Naive thymus-derived CD4-positive, alpha-beta T cell (primary cell): ENCODE data around the gene ARMC8. TPM values are rescaled to one million over a fixed set of nuclear protein-coding genes. Genes with fewer than 3 reads are reported as not detected.

Experiments used
- ATAC-seq: fragments of 150-1000 bp; cut with Tn5 transposase; 2 replicates; pipeline ENCODE4 v1.10.0; 2021; ENCODE audit warnings: mild to moderate bottlenecking, moderate library complexity
- CTCF ChIA-PET: fragments of 350-600 bp; sonication (Branson Sonifier 250); formaldehyde crosslinking; loops from one replicate; lab custom pipeline; 2021; ENCODE audit warnings: antibody characterized with exemption; lab: Charles Lee
- POLR2A ChIA-PET: fragments of 350-600 bp; sonication (Branson Sonifier 250); formaldehyde crosslinking; loops from one replicate; lab custom pipeline; 2021; ENCODE audit warnings: antibody characterized with exemption, inconsistent platforms; lab: Charles Lee
- DNase-seq, 9 donors: peaks; one replicate each; pipeline versions ENCODE4 v3.0.0 to v3.0.0-alpha.2; 2020 to 2022; ENCODE audit warnings: mixed read lengths in 1 of 9
- H3K27ac ChIP-seq: one replicate; pipeline ENCODE4 v1.7.0; 2013; ENCODE audit warnings: mild to moderate bottlenecking, low read depth, low read length, moderate library complexity
- H3K27me3 ChIP-seq, 2 donors: one replicate each; pipeline ENCODE4 v1.7.0; 2013; ENCODE audit warnings: low read length in 2 of 2, mild to moderate bottlenecking in 2 of 2, moderate library complexity in 2 of 2; ENCODE audit not compliant: control insufficient read depth in 2 of 2, insufficient read depth in 2 of 2
- H3K36me3 ChIP-seq, 3 experiments: 1 replicate in 2 of 3; 2 replicates in 1 of 3; pipeline ENCODE4 v1.7.0; 2013; ENCODE audit warnings: low read length in 3 of 3, mild to moderate bottlenecking in 3 of 3, moderate library complexity in 1 of 3; ENCODE audit not compliant: insufficient read depth in 3 of 3, control insufficient read depth in 2 of 3
- H3K4me1 ChIP-seq, 2 donors: one replicate each; pipeline ENCODE4 v1.7.0; 2013; ENCODE audit warnings: low read length in 2 of 2, mild to moderate bottlenecking in 2 of 2, moderate library complexity in 1 of 2; ENCODE audit not compliant: control insufficient read depth in 2 of 2, insufficient read depth in 2 of 2
- H3K4me3 ChIP-seq: 2 replicates; pipeline ENCODE4 v1.7.0; 2013; ENCODE audit warnings: mild to moderate bottlenecking, low read length
- H3K9me3 ChIP-seq, 3 experiments: 1 replicate in 2 of 3; 2 replicates in 1 of 3; pipeline ENCODE4 v1.7.0; 2013; ENCODE audit warnings: low read length in 3 of 3; ENCODE audit not compliant: control insufficient read depth in 2 of 3
- H3K27ac Mint-ChIP-seq, 9 donors: one replicate each; pipeline ENCODE4 v1.8.0; 2020 to 2022; ENCODE audit warnings: mixed read lengths in 9 of 9, mild to moderate bottlenecking in 8 of 9, moderate library complexity in 5 of 9, inconsistent platforms in 2 of 9
- H3K27me3 Mint-ChIP-seq, 5 donors: one replicate each; pipeline ENCODE4 v1.8.0; 2021 to 2022; ENCODE audit warnings: mixed read lengths in 5 of 5, mild to moderate bottlenecking in 1 of 5
- H3K36me3 Mint-ChIP-seq, 5 donors: one replicate each; pipeline ENCODE4 v1.8.0; 2020 to 2022; ENCODE audit warnings: mixed read lengths in 5 of 5, mild to moderate bottlenecking in 3 of 5, inconsistent platforms in 1 of 5
- H3K4me1 Mint-ChIP-seq, 7 donors: one replicate each; pipeline ENCODE4 v1.8.0; 2020 to 2022; ENCODE audit warnings: mixed read lengths in 7 of 7, mild to moderate bottlenecking in 3 of 7, inconsistent platforms in 1 of 7
- H3K4me3 Mint-ChIP-seq, 10 donors: one replicate each; pipeline ENCODE4 v1.8.0; 2020 to 2022; ENCODE audit warnings: mild to moderate bottlenecking in 10 of 10, mixed read lengths in 10 of 10, moderate library complexity in 6 of 10, inconsistent platforms in 2 of 10
- H3K9me3 Mint-ChIP-seq, 11 donors: one replicate each; pipeline ENCODE4 v1.8.0; 2020 to 2022; ENCODE audit warnings: mixed read lengths in 11 of 11, mild to moderate bottlenecking in 4 of 11, inconsistent platforms in 1 of 11, moderate library complexity in 1 of 11
- intact Hi-C, 2 donors: fragments of 100-400 bp; cut with micrococcal nuclease; formaldehyde crosslinking; loops; one replicate each; pipeline ENCODE4 v1.15.1; 2023
- polyA plus RNA-seq, 2 donors: library from polyadenylated mRNA; unstranded; fragments of 300-500 nt; fragmentation: Illumina TruSeq; gene quantifications; one replicate each; pipeline ENCODE4 v1.2.3, GENCODE V29; 2021
- total RNA-seq, 6 experiments: library from RNA in 5 of 6; stranded (reverse) in 5 of 6; gene quantifications; 1 replicate in 5 of 6; 2 replicates in 1 of 6; pipeline ENCODE4 v1.2.3 and lab custom pipeline; 2021 to 2026

ARMC8 gene
- total and polyA plus RNA-seq, 7 experiments from 2014 or later, result 43.3 to 72.3 (median 65.2) TPM

DNA sequence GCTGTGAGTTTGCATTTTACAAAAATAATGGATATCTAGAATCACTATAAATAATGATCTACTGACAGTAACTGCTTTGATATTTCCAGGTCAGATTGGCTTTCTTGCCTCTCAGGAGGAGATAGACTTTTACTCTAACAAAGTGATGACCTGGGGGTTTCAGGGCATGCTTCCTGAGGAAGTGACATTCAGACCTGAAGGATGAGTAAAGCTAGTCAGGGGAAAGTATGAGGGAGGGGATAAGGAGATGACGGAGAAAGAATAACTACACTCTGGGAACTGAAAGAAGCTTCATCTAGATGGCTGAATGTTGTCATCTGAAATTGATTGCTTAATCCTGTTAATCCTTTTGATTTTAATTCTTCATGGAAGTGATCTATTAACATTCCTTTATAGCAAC, 32.2 kb downstream of the ARMC8 start:
- no peak overlapping the region for H3K27ac ChIP-seq
- peak; percentile 59 for ATAC-seq
- no peaks in the 10 kb centered on the region for H3K4me1 ChIP-seq

DNA sequence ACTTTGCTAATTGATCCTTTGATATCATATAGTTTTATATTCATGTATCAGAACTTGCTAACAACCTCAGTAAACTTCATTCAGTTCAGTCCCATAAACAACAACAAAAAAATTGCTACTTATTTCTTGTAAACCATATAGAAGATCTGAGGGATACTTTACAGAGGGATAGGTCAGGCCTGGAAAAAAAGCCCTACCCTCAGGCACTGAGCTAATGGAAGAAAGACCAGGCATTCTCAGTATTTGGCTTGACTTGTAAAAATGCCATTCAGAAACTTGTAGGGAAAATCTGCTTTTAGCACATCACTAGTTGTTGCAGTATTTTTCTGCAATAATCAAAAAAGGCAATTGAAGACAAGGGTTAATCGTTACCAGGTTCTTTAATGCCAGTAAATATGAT, 33.1 kb downstream of the ARMC8 start:
- H3K9me3 ChIP-seq, result no peaks in the 10 kb centered on the region
- no peak for DNase-seq
- H3K27ac ChIP-seq, result no peak overlapping the region
- H3K36me3 ChIP-seq, result peaks cover 3 to 22% (median 10%) of the 10 kb centered on the region in 3 experiments
- POLR2A ChIA-PET, result no interaction called here
- Mint-ChIP-seq H3K27ac (peak overlapping the region in 3 of 9 donors; percentile 15 to 49 (median 28)), H3K36me3 (peaks cover 4 to 33% (median 9%) of the 10 kb centered on the region in 5 donors), H3K27me3 (no peaks in the 10 kb centered on the region), H3K4me3 (no peak overlapping the region), H3K4me1 (peaks cover 30 to 62% (median 56%) of the 10 kb centered on the region in 7 donors), H3K9me3 (no peaks in the 10 kb centered on the region)
- no peaks in the 10 kb centered on the region for H3K4me1 ChIP-seq
- no peak for ATAC-seq
- intact Hi-C loops, result no loop called here
- CTCF ChIA-PET, result no interaction called here
- H3K27me3 ChIP-seq, result no peaks in the 10 kb centered on the region
- H3K4me3 ChIP-seq, result no peak overlapping the region

More for the DNA sequence above, 32.2 kb downstream of the ARMC8 start:
- intact Hi-C loops, result no loop called here
- H3K36me3 ChIP-seq, result peaks cover 3 to 12% (median 10%) of the 10 kb centered on the region in 3 experiments
- H3K4me3 ChIP-seq, result no peak overlapping the region
- ChIA-PET CTCF (no interaction called here), POLR2A (no interaction called here)
- Mint-ChIP-seq H3K27me3 (no peaks in the 10 kb centered on the region), H3K27ac (peak overlapping the region in 3 of 9 donors; percentile 8 to 56 (median 32)), H3K4me3 (no peak overlapping the region), H3K9me3 (no peaks in the 10 kb centered on the region), H3K36me3 (peaks cover 4 to 27% (median 9%) of the 10 kb centered on the region in 5 donors), H3K4me1 (peaks cover 30 to 62% (median 56%) of the 10 kb centered on the region in 7 donors)
- no peaks in the 10 kb centered on the region for H3K9me3 ChIP-seq
- DNase-seq, result no peak
- H3K27me3 ChIP-seq, result no peaks in the 10 kb centered on the region

DNA sequence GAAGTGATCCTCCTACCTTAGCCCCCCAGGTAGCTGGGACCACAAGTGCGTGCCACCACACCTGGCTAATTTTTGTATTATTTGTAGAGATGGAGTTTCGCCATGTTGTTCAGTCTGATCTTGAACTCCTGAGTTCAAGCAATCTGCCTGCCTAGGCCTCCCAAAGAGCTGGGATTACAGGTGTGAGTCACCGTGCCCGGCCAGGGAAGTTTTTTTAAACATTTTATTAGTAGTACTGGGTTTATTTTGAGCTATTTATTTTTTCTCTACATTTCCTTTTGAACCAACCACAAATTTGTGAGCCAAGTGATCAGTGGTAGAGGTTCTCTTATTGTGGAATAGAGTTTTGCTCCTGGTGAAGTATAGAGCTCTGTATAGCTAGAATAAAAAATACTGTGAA, 33.7 kb downstream of the ARMC8 start:
- Mint-ChIP-seq H3K4me3 (peak overlapping the region in 1 of 10 donors; percentile 23), H3K9me3 (no peaks in the 10 kb centered on the region), H3K27me3 (no peaks in the 10 kb centered on the region), H3K36me3 (peaks cover 4 to 38% (median 14%) of the 10 kb centered on the region in 5 donors), H3K27ac (peak overlapping the region in 1 of 9 donors; percentile 56), H3K4me1 (peaks cover 30 to 62% (median 56%) of the 10 kb centered on the region in 7 donors)
- DNase-seq, result no peak
- no peak for ATAC-seq
- Histone ChIP-seq H3K9me3 (no peaks in the 10 kb centered on the region), H3K27me3 (no peaks in the 10 kb centered on the region), H3K36me3 (peaks cover 7 to 27% (median 10%) of the 10 kb centered on the region in 3 experiments), H3K27ac (no peak overlapping the region), H3K4me3 (no peak overlapping the region), H3K4me1 (no peaks in the 10 kb centered on the region)
- ChIA-PET POLR2A (no interaction called here), CTCF (no interaction called here)
- intact Hi-C loops, result no loop called here

DNA sequence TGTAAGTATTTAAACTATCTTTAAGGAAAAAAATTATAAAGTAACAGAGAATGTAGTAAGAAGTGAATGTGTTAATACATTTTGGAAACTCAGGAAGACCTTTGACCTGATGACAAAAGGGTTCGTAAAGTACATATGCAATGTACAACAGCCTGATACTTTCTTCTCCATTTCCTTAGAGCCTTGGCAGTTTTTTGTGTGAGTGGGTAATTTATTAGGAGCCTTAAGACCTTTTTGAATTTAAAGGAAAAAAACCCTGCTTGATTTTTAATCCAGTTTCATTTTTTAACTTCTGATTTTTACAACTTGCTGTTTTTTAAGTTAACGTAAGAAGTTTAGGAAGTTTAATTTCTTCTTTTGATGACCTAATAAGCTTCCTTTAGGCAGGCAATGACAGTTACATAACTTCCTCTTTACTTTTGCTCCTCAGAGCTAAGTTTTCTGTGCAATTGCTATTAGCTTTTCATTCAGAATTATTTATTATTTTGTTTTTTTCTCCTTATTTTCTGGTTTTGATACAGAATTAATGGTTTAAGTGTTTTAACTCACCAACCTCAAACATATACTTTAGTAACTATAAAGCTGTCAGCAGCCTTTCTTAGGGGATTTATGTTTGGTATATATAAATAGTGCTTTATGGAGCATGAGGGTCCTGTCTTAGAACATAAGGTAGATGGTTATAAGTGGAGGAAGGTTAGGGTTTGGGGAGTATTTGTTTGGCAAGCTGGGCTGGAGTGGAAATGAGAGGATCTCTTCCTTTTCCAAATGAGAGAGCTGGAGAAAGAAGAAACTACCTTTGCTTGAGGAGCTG, 35.2 kb downstream of the ARMC8 start:
- no peaks in the 10 kb centered on the region for H3K9me3 Mint-ChIP-seq
- H3K4me3 Mint-ChIP-seq, result no peak overlapping the region
- H3K4me1 Mint-ChIP-seq, result peaks cover 30 to 59% (median 51%) of the 10 kb centered on the region in 7 donors
- POLR2A ChIA-PET, result interaction anchor here (0.7 kb wide), 1 partner anchor 67 kb away, joined by 3 read pairs; no protein-coding TSS in a partner anchor
- Histone ChIP-seq H3K27ac (peak overlapping the region; percentile 8), H3K9me3 (no peaks in the 10 kb centered on the region), H3K4me3 (no peak overlapping the region), H3K4me1 (no peaks in the 10 kb centered on the region), H3K36me3 (peaks cover 7 to 41% (median 10%) of the 10 kb centered on the region in 3 experiments), H3K27me3 (no peaks in the 10 kb centered on the region)
- DNase-seq (no peak), ATAC-seq (no peak)
- no peaks in the 10 kb centered on the region for H3K27me3 Mint-ChIP-seq
- CTCF ChIA-PET, result no interaction called here
- peak overlapping the region; percentile 5 to 80 (median 47) for H3K27ac Mint-ChIP-seq
- intact Hi-C loops, result no loop called here
- H3K36me3 Mint-ChIP-seq, result peaks cover 10 to 45% (median 22%) of the 10 kb centered on the region in 5 donors

DNA sequence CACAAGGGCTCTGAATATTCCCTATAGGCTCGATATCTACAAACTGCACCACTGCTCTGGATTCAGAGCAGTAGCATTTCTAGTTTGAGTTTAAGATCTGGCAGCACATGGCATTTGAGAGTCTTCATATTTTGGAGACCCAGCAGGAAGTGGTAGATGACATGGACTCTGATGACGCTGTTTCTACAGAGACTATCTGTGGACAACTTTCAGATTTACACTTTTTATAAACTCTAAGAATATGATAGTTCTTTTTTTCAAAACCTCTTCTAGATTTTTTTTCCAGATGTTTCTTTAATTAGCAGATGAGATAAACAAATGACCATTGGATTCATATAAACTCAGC, 35.8 kb downstream of the ARMC8 start:
- H3K27ac Mint-ChIP-seq, result peak overlapping the region; percentile 5 to 80 (median 47)
- ChIA-PET CTCF (no interaction called here), POLR2A (no interaction called here)
- H3K4me3 Mint-ChIP-seq, result no peak overlapping the region
- Histone ChIP-seq H3K4me3 (no peak overlapping the region), H3K36me3 (peaks cover 7 to 46% (median 10%) of the 10 kb centered on the region in 3 experiments), H3K4me1 (no peaks in the 10 kb centered on the region), H3K27me3 (no peaks in the 10 kb centered on the region), H3K9me3 (no peaks in the 10 kb centered on the region), H3K27ac (peak overlapping the region; percentile 8)
- peaks cover 10 to 51% (median 22%) of the 10 kb centered on the region in 5 donors for H3K36me3 Mint-ChIP-seq
- intact Hi-C loops, result no loop called here
- peaks cover 28 to 53% (median 45%) of the 10 kb centered on the region in 7 donors for H3K4me1 Mint-ChIP-seq
- no peaks in the 10 kb centered on the region for H3K27me3 Mint-ChIP-seq
- no peaks in the 10 kb centered on the region for H3K9me3 Mint-ChIP-seq
- ATAC-seq, result peak; percentile 34
- DNase-seq, result peak in 2 of 9 donors; percentile 2 to 16

DNA sequence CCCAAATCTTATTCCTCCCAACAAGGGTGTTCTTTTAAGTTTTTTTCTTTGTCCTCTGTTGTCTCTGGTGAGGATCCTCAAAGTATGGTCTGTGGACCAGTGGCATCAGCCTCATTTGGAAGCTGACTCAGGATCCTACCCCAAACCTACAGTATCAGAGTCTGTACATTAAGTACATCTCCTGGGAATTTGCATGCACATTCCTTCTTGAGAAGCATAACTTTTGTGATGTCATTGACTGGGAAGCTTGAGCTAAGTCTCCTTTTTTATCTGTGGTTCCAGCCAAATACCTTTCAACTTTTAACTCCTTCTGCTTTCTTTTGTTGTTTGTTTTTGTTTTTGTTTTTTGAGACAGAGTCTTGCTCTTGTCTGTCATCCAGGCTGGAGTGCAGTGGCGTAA, 40.5 kb downstream of the ARMC8 start:
- DNase-seq (no peak), ATAC-seq (no peak)
- Mint-ChIP-seq H3K9me3 (no peaks in the 10 kb centered on the region), H3K4me1 (peaks cover 4 to 9% (median 5%) of the 10 kb centered on the region in 7 donors), H3K36me3 (peaks cover 13 to 69% (median 42%) of the 10 kb centered on the region in 5 donors), H3K27me3 (no peaks in the 10 kb centered on the region), H3K4me3 (no peak overlapping the region), H3K27ac (no peak overlapping the region)
- ChIA-PET POLR2A (no interaction called here), CTCF (no interaction called here)
- no peaks in the 10 kb centered on the region for H3K9me3 ChIP-seq
- no peaks in the 10 kb centered on the region for H3K27me3 ChIP-seq
- intact Hi-C loops, result loop anchor here in 1 of 2 donors (5.0 kb wide), 1 partner anchor 40 kb away; the partner anchor contains the start of gene ARMC8
- peaks cover 7 to 80% (median 16%) of the 10 kb centered on the region in 3 experiments for H3K36me3 ChIP-seq
- no peak overlapping the region for H3K27ac ChIP-seq
- no peak overlapping the region for H3K4me3 ChIP-seq
- H3K4me1 ChIP-seq, result no peaks in the 10 kb centered on the region
